Esophagus squamous epithelium (tissue), 4 donors: Measurements from ENCODE around the gene FCHSD2.

Experiments
- POLR2A ChIP-seq, 4 donors: fragments of 450-650 bp; IDR thresholded peaks; one replicate each; pipeline ENCODE4 v1.6.1; 2017; ENCODE audit warnings: antibody characterized with exemption in 4 of 4, mild to moderate bottlenecking in 4 of 4, moderate library complexity in 3 of 4
- TF ChIP-seq, protein P1 (sequence below), 6 experiments: fragments of 450-650 bp in 4 of 6; fragments of 200-600 bp in 2 of 6; sonication (generic) in 2 of 6; IDR thresholded peaks; one replicate each; pipeline ENCODE4 v1.5.1; 2016 to 2019; ENCODE audit warnings: antibody characterized with exemption in 6 of 6, mild to moderate bottlenecking in 4 of 6, moderate library complexity in 4 of 6

DNA sequence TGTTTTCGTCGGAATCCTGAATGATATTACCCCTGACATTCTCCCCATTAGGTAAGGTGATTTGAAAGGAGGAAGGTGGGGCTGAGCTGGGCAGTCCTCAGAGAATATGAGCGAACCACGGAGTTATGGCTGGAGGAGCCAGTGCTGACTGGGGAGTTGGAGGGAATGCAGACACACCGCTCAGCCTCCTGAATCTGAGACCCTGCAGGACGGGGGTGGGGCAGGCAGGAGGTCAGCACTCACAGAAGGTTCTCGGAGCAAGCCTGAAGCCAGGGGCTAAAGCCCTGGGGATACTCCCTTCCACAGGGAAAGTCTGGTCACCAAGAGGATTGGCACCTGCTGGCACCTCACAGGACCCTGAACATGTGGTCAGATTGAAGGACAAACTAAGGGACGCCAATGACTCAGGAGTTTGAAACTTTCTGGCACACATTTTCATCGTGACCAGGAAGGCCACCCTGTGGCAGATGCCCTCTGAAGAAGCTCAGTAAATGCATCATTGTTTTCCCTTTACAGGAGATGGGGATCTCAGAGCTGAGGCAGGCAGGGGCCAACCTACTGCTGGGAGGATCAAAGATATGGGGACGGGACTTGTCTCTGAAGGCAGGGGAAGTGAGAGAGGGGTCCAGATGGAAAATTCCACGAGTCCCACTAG, 26.9 kb upstream of the FCHSD2 start:
- TF ChIP-seq, protein P1, sequence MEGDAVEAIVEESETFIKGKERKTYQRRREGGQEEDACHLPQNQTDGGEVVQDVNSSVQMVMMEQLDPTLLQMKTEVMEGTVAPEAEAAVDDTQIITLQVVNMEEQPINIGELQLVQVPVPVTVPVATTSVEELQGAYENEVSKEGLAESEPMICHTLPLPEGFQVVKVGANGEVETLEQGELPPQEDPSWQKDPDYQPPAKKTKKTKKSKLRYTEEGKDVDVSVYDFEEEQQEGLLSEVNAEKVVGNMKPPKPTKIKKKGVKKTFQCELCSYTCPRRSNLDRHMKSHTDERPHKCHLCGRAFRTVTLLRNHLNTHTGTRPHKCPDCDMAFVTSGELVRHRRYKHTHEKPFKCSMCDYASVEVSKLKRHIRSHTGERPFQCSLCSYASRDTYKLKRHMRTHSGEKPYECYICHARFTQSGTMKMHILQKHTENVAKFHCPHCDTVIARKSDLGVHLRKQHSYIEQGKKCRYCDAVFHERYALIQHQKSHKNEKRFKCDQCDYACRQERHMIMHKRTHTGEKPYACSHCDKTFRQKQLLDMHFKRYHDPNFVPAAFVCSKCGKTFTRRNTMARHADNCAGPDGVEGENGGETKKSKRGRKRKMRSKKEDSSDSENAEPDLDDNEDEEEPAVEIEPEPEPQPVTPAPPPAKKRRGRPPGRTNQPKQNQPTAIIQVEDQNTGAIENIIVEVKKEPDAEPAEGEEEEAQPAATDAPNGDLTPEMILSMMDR (IDR thresholded peaks at IDR 0.05), result no peak
- TF ChIP-seq POLR2A (IDR thresholded peaks at IDR 0.05), result no peak
